Panc1 (cell line): ENCODE data around the gene KCNK5.

Experiments used
- CTCF ChIP-seq: fragments of 450-650 bp; IDR thresholded peaks from 2 replicates; pipeline ENCODE4 v1.5.1; 2017; ENCODE audit warnings: mild to moderate bottlenecking
- POLR2AphosphoS5 ChIP-seq: IDR thresholded peaks from 2 replicates; pipeline ENCODE4 v1.6.1; 2012; ENCODE audit warnings: mild to moderate bottlenecking, low read depth, low read length, moderate library complexity
- REST ChIP-seq, 2 experiments: IDR thresholded peaks; 2 replicates each; pipeline ENCODE4 v1.6.1; 2011 to 2012; ENCODE audit warnings: low read depth in 2 of 2, control low read depth in 1 of 2, low read length in 1 of 2, mild to moderate bottlenecking in 1 of 2, moderate library complexity in 1 of 2; ENCODE audit not compliant: insufficient read depth in 1 of 2
- SIN3A ChIP-seq: IDR thresholded peaks from 2 replicates; pipeline ENCODE4 v1.6.1; 2012; ENCODE audit warnings: low read depth, mild to moderate bottlenecking, low read length, moderate library complexity, borderline replicate concordance; ENCODE audit not compliant: insufficient read depth

GRCh38 chr6:39268721-39269120 is 39.4 kb upstream of the KCNK5 start:
- TF ChIP-seq CTCF (no peak), SIN3A (no peak), POLR2AphosphoS5 (no peak), REST (IDR thresholded peaks at IDR 0.05; ENCODE audit: insufficient read depth in 1 of 2, low read depth in 2 of 2, low read length in 1 of 2) (no peak)
